Retinal pigment epithelial cell (primary cell): ENCODE data around the gene COX18.

Experiments
- DNase-seq: peaks from one replicate; pipeline ENCODE4 v3.0.0-alpha.2; 2010; ENCODE audit warnings: low read depth
- H3K4me3 ChIP-seq: 2 replicates; pipeline ENCODE4 v1.5.1; 2011; ENCODE audit warnings: mild to moderate bottlenecking, low read length, control low read depth, moderate library complexity
- CTCF ChIP-seq: conservative IDR thresholded peaks from 2 replicates; pipeline ENCODE4 v1.5.1; 2011; ENCODE audit warnings: low read depth, low read length, control low read depth, inconsistent platforms

COX18 gene

DNA sequence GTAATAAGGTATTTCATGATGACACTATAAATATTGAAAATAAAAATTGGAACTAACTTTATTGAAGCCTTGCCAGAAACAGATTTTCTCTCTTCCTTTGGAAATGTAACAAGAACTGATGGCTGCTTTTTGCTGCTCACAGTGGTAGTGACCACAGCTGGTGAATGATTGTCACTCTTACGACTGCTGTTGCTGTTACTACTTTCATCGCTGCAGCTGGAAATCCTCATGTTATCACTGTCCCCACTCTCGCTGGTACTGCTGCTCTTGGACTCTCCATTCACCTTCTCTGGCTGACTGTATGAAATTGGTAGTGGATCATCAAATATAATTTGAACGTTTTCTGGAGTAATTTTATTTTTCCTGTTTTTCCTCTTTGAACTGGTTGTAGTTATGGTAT is 28.5 kb upstream of the COX18 start:
- TF ChIP-seq CTCF: no peak
- H3K4me3 ChIP-seq: no peak overlapping the region
- DNase-seq: no peak

DNA sequence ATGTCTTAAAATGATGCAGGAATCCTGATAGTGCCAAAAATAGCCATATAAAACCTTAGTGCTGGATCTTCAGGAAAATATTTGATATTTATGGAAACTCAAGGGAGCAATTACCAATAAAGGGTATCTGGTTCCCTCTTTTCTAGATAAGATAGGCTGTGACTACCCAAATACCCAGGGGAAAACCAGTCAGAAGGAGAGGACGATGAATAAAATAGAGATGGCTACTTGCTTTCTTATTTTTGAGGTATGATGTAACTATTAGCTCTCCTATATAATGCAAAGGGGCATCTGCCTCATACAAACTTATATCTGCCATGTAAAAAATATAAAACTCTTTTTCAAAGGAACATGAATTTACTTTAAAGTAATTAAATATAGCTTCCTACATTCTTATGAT is 23.4 kb upstream of the COX18 start:
- no peak overlapping the region for H3K4me3 ChIP-seq
- TF ChIP-seq CTCF: no peak
- no peak for DNase-seq

GRCh38 chr4:73090738-73091137 is 21.2 kb upstream of the COX18 start:
- no peak for TF ChIP-seq CTCF
- no peak overlapping the region for H3K4me3 ChIP-seq
- no peak for DNase-seq

- TF ChIP-seq CTCF: no peak
- no peak overlapping the region for H3K4me3 ChIP-seq
- DNase-seq: no peak
Measured at GRCh38 chr4:73087871-73088270, 18.4 kb upstream of the COX18 start.

GRCh38 chr4:73086095-73086868 is 16.8 kb upstream of the COX18 start:
- TF ChIP-seq CTCF: no peak
- DNase-seq: no peak
- H3K4me3 ChIP-seq: no peak overlapping the region

DNA sequence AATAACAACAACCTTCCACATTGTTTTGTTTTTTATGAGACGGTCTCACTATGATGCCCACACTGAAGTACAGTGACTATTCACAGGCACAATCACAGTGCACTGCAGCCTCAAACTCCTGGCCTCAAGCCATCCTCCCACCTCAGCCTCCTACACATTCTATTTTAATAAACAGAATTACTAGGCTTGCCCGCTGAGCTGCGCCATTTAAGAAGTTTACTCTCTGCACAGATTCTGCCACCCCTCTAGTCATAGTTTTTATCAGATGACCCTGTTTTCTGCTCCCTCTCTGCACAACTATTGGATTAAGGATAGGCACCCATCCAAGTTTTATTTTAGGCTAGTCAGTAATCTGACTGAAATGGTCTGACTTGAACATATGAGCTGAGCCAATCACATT is 11.3 kb upstream of the COX18 start:
- peak; percentile 17 for DNase-seq
- TF ChIP-seq CTCF: no peak
- no peak overlapping the region for H3K4me3 ChIP-seq

DNA sequence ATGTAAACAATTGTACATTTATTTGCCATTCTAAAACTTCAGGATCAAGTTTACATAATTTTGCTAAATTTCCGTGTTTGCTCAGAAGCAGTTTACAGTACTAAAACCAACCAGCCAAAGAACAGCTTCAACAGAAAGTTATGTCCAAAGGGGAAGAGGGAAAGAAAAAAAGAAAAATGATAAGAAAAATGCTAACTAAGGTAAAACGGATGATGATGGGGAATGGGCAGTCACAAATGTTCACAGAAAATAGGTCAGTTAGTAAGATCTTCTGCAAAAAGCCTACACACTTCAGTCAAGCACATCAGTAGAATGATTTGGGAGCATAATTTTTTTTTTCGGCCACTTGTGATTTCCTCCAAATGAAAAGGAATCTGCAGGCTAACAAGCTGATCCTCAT is 6.3 kb upstream of the COX18 start:
- no peak overlapping the region for H3K4me3 ChIP-seq
- DNase-seq: no peak
- no peak for TF ChIP-seq CTCF
